GM18511 (cell line): ENCODE measurements around the gene TSPAN9.
"Not testable (repeated sequence)": the region's sequence is repeated elsewhere in the genome, so short reads cannot be mapped to it uniquely, and the experiment has no call there.

Experiments
- ATAC-seq: cut with Tn5 transposase; IDR thresholded peaks from one replicate; pipeline ENCODE4 v1.9.1; 2021; ENCODE audit warnings: mild to moderate bottlenecking, moderate library complexity; ENCODE audit not compliant: unreplicated experiment

The TSPAN9 gene

DNA sequence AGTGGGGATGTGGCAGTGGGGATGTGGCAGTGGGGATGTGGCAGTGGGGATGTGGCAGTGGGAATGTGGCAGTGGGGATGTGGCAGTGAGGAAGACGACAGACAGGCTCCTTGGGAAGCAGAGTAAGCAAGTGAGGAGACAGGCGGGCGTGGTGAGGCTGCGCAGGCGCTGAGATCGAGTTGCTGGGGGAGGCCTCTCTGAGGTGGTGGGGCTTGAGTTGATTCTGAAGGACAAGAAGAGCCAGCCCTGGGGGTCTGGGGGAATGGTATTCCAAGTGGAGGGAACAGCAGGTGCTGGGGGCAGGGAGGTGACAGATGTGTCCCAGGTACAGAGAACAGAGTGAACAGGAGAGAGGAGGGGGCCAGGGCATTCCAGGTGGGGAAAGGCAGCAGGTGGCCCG is 33.8 kb upstream of the TSPAN9 start:
- no peak for ATAC-seq

DNA sequence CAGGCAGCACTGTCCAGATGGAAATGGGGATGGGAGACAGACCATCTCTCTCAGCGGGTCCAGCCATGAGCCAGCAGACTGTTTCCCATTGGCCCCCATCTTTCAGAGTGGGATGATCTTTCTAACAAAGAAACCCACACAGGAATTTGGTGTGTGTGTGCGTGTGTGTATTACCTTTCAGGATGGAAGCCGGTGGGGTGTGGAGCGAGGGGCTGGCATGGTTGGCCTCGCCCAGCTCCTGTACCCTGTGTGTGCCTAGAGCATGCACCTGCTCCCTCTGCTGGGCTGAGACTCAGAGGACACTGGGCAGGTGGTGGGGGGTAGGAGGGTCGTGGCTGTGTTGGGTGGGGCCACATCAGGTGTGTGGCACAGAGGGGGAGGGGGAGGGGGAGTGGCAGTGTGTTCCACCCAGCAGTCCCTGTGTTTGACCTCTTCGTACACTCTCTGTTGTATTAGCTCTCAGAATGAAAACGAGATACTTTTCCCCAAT is 33.0 kb upstream of the TSPAN9 start:
- no peak for ATAC-seq

DNA sequence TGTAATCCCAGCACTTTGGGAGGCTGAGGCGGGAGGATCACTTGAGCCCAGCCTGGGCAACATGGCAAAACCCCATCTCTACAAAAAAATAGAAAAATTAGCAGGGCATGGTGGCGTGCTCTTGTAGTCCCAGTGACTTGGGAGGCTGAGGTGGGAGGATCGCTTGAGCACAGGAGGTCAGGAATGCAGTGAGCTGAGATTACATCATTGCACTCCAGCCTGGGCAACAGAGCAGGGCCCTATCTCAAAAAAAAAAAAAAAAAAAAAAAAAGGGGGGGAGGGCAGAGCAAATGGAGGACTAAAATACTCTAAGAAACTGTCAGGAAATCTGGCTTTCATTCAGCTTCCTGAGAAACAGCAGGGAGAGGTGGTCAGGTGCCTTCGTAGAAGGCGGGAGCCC is 31.7 kb upstream of the TSPAN9 start:
- ATAC-seq = no peak

DNA sequence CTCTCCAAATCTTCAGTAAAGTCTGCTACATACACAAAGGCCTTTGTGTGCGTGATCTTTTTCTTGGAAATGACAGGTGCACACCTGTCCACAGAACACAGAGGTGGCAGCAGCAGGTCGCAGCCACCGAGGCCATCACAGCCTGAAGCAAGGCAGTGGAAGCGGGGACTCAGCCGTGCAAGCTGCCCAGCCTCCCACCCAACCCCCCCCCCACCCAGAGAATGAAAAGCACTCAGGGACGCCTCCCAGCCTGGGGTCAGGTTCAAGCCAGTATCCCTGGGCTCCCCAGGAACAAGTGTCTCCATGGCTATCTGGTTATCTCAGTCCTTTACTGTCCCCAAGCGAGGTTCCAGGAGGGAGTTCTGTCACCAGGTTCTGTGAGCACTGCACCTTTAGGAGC is 31.2 kb upstream of the TSPAN9 start:
- no peak for ATAC-seq

DNA sequence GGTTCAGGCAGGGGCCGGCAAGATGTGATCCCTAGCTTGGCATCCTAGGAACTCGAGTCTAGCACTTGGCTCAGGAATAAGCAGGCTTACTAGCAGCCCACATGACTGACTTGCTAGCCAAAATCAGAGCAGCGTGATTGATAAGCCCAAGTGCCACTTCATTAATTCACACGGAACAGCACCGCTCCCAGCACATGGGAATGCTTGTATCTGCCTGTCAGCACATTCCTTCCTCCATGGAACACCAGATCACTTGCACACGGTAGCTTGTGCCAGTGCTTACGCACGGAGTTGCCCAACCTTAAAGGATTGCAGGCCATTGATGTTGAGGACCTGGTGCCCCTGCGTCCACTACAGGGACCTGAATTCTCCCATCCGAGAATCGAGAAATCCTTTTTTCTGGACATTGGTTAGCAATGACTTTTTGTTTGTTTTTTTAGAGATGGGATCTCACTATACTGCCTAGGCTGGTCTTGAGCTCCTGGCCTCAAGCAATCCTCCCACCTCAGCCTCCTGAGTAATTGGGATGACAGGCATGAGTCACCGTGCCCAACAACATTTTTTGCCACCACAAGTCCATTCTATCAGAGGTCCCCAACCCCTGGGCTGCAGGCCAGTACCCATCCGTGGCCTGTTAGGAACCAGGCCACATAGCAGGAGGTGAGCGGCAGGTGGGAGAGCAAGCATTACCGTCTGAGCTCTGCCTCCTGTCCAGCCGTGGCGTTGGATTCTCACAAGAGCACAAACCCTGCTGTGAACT is 30.6 kb upstream of the TSPAN9 start:
- ATAC-seq = no peak

DNA sequence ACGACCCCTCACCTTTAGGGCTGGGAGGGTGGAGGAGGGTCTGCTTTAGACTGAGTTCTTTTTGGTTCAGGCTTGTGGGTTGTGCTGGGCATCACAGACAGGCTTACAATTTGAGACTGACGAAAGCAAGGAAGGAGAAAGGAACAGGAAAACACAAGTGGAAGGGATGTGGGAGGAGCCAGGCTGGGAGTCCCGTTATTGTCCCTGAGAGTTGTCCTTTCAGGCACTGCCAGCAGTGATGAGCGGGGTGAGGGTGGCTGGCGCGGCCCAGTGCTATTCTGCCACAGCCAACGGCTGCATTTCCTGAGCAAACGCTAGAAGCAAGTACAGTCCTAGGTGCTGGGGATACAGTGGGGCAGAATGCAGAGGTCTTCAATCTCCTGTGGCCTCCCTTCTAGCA is 29.2 kb upstream of the TSPAN9 start:
- no peak for ATAC-seq

DNA sequence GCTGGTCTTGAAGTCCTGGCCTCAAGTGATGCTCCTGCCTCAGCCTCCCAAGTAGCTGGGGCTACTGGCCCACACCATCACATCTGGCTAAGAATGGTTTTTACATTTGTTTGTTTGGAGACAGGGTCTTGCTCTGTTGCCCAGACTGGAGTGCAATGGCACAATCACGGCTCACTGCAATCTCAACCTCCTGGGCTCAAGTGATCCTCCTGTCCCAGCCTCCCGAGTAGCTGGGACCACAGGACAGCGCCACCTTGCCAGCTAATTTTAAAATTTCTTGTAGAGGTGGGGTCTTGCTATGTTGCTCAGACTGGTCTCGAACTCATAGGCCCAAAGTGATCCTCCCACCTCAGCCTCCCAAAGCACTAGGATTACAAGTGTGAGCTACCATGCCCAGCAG is 28.6 kb upstream of the TSPAN9 start:
- no peak for ATAC-seq

DNA sequence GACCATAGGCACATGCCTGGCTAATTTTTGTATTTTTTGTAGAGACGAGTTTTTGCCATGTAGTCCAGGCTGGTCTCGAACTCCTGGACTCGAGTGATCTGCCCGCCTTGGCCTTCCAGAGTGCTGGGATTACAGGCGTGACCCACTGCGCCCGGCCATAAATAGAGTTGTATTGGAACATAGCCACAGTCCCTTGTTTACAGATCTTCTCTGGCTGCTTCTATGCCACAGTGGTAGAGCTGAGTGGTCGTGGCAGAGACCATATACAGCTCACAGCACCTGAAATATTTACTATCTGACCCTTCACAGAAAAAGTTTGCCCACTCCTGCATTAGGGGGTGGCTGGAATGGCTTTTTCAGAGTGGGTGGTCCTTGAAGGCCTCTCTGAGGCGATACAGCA is 28.0 kb upstream of the TSPAN9 start:
- no peak for ATAC-seq

DNA sequence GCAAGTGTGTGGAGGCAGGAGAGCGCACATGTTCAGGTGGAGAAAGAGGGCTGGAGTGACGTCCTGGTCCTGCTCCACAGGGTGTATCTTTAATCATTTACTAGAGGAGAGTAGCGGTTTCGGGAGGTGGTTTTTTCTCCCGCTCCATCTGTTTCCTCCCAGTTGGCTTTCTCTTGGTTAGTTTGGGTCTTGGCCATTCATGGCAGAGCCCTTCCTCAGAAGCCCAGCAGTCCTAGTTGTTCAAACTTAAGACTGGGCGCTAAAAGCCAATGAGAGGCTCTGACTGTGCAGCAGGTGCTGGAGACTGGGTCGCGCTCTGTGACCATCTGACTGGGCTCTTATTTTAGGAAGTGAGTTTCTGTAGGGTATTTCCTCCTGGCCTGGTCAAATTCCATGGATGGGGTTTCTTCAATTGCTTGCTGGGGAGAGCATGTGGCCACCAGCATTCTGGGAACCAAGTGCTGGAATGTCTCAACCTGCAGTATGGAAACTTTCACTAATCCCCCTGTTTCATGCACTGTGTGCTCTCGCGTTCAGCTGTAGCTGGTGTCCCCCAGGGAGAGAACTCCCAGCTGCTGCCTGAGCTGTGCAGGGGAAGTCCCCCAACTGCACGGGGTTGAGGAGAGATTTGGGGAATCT is 27.4 kb upstream of the TSPAN9 start:
- no peak for ATAC-seq

DNA sequence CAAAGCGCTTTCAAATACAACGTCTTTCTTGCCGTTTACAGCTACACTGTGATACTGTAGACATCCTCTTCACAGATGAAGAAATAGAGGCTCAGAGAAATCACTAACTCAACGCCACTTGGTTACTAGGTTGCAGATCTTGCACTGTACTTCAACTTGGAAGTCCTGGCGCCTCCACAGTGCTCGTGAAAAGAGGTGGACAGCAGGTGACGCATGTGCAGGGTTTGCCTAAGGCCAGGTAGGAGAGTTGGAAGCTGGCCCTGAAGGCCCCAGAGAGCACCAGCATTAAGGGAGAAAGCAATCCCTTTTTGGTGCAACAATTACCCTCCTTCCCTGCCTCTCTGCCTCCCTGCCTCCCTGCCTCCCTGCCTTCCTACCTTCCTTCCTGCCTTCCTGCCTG is 22.8 kb upstream of the TSPAN9 start:
- ATAC-seq = no peak

DNA sequence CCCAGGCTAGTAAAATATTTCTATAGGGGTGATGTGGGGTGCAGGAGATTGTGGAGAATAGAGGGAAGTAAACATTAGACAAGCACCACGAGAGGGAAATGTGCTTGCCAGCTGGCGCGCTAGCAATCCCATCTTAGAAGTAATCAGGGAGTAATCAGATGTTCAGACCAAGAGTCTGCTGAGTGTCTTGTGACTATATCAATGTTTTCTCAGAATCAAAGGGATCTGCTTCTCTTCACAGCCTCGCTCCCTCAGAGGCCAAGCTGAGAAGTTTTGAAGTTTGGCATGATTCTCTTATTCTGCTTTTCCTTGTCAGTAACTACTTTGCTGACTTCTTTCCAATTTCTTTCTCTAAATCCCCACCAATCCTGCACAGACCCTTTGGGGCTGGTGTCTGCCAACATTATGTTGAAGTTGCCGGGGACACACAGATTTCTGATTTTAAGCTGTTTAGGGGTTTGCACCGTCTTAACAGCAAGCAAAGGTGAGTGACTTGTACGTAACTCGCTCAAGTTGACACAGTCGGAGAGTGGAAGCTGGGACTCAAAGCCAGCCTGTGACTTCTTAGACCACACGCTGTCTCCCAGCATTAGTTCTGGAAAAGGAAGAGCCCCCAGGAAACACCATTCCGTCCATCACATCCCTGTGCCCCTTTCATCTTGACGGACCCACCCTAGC is 22.0 kb upstream of the TSPAN9 start:
- no peak for ATAC-seq

DNA sequence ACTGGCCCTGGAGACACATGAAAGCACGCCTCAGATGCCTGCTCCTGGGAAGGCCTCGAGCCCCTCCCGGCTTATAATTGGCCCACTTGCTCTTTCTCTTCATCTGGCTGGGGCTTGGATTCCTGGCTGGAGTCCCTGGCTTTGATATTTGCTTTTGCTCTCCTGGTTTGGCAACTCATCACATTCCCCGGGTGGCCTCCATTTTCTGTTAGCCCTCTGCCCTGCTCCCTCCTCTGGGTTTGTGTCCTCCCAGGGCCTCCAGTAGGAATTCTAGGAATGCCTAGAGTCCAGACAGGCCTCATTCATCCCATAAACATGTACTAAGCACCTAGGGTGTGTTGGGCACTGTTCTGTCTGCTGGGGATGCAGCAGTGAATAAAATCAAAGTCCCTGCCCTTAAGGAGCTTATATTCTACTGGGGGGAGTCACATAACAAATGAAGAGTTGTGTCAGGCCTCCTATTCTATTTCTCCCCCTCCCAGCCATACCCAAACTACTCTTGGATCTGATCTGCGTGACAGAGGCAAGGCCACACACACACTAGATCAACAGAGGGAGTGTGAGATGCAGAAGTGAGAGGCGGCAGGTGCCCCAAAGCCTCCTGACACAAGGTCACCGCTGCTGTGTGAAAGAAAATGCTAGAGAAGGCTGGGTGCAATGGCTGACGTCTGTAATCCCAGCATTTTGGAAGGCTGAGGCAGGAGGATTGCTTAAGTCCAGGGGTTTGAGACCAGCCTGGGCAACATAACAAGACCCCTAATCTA is 21.3 kb upstream of the TSPAN9 start:
- no peak for ATAC-seq

DNA sequence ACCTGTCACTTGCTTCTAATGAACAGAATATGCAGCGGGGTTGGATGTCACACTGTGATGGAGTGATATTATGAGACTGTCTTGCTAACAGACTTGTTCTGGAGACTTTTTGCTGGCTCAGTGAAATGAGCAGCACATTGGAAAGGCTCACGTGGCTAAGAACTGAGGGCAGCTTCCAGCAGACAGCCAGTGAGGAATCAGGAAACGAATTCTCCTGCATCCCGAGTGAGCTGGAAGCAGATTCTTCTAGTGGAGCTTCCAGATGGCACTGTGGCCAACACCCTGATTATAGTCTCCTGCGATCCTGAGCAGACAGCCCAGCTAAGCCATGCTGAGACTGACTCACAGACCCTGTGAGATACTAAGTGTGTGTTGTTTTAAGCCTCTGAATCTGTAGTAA is 16.1 kb upstream of the TSPAN9 start:
- no peak for ATAC-seq

DNA sequence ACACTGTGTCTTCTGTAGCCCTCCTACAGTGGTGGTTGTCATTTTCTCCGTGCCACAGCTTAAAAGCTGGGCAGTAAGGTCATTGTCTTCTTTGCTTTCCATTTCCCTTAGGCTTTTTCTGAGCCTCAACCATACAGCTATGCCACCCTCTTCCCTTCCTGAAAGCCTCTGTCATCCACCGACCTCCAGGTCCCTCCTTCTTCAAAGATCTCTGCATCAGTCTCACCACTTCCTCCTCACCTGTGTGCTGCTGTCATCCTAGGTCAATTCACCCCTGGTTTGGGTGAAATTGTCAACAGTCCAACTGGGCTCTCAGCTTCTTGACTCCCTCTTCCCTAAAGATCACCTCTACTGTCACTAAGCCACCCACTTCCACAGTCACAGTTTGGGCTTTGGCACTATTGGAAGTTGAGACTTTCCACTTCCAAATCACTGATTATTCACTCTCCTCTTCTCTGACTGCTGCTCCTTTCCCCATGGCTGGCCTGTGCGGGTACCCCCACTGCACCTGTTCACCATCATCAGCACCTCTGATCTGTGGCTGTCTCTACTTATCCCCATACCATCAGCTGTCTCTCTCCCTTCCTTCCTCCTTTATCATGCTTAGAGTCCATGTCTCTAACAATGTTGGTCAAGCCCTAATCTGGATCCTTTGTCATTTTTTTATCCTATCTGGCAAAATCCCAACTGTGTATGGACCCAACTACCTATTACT is 15.5 kb upstream of the TSPAN9 start:
- ATAC-seq = no peak

DNA sequence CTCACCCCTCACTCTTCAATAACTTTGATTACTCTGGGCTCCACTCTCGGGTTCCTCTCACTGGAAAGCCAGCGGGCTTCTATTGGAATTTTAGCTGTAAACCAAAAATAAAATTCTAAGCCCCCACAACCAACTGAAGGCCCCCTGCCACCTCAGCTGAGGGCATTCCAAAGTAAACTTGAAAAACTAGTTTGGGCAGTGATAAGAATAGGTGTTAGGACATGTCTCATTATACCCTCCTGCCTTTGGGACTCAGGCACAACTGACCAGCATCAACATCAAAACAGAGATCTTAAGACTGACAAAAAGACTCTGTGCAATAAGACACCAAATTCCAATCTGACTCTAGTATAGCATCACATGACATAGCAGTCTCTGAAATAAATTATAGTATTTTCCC is 11.9 kb upstream of the TSPAN9 start:
- no peak for ATAC-seq

DNA sequence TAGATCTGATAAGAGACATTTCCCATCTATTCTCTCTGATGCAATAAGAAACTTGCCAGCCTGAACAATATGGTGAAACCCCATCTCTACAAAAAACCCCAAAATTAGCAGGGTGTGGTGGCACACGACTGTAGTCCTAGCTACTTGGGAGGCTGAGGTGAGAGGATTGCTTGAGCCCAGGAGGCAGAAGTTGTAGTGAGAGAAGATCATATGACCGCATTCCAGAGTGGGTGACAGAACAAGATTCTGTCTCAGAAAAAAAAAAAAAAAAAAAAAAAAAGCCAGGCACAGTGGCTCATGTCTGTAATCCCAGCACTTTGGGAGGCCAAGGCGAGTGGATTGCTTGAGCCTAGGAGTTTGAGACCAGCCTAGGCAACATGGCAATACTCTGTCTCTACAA is 11.3 kb upstream of the TSPAN9 start:
- ATAC-seq = not testable (repeated sequence)

DNA sequence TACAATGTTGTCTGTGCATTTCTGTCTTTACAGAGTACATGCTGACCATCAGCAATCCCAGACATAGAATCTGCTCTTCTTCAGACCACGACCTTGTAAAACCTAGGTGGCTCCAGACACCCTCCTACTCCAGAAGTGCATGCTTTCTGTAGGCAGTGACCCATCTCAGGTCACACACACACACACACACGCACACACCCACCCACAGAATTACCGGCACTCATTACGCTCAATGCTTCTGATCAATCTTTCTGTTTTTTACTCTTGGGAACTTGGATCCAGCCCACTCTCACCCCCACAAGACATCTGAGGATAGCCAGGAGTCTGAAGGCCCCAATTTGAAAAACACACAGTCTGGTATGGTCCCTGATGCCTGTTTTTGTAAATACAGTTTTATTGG is 7.5 kb upstream of the TSPAN9 start:
- no peak for ATAC-seq

DNA sequence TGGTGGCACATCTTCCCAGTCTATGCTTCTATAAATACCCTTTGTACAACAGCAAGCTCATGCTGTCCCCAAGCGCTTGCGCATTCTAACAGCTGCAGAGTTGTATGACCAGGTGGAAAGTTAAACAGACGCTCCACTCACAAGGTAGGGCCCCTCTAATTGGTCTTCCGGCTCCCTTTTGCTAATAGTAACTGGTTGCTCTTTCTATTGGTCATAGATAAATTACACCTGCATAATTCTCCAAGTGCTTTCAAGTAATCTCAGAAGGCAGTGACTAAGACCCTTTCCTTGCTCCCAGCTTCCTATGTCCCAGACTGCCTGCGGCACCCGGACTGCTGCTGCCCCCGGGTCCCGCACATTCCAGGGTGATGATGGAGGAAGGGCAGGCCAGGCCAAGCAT is 6.1 kb upstream of the TSPAN9 start:
- ATAC-seq = no peak

DNA sequence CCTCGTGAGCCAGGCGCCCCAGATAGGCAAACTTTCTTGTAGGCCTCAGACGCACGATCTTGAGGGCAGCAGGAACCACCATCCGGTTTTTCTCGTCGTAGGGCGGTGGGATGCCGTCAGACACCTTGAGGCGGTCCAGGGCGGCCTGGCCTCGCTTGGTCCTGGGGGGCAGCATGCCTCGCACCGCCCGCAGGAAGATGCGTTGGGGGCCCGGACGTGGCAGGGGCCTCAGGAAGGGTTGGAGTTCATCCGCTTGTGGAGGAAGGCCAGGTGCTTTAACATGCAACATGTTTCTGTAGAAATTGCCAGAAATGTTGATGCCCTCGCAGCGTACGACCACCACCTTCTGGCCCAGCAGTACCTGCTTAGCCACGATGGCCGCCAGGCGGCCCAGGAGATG is 5.5 kb upstream of the TSPAN9 start:
- ATAC-seq = no peak

DNA sequence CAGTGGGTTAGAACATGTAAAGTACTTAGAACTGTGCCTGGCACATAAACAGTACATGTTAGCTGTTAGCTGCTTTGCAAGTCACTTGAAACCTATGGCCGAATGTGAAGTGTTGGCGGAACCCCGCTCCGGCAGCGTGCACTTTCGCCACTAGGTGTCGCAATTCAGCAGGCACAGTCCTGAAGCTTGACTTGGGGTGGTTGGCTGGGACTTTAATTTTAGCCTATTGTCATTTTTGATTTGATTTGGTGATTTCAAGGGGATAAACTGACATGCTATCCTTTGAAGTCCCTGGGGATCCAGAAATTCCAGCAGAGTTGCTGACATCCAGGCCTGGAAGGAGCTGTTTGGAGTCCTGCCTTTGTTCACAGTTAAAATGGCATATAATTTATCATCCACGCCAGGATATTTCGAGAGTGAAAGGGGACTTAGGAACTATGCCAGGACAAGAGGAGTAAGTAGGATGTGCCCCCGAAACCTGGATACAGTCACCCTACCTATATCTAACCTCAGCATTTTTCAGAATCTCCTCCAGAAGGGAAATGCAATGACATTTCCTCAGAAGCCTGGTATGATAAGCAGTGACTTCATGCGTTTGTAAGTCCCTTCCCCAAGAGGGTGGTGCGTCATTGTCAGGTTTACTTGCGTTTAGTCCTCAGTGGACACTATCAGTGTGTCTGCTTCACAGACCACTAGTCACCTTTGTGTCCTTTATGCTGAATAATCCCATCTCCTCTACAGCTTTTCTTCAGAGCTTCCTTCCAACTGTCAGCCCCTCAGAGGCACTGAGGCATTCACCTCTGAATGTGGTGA is 3.5 kb upstream of the TSPAN9 start:
- ATAC-seq = no peak
